Mucosa of rectum (tissue), 2 donors: ENCODE measurements around the gene AKIRIN2.

Experiments
- H3K27ac ChIP-seq, 2 donors: one replicate each; pipeline ENCODE4 v1.7.0; 2013; ENCODE audit warnings: inconsistent platforms in 2 of 2, low read depth in 2 of 2, low read length in 2 of 2
- H3K27me3 ChIP-seq, 2 donors: one replicate each; pipeline ENCODE4 v1.7.0; 2013; ENCODE audit warnings: low read length in 2 of 2; ENCODE audit not compliant: control insufficient read depth in 2 of 2, insufficient read depth in 2 of 2
- H3K36me3 ChIP-seq, 2 donors: one replicate each; pipeline ENCODE4 v1.7.0; 2013; ENCODE audit warnings: low read length in 2 of 2; ENCODE audit not compliant: control insufficient read depth in 2 of 2, insufficient read depth in 2 of 2
- H3K4me1 ChIP-seq, 2 donors: one replicate each; pipeline ENCODE4 v1.7.0; 2013; ENCODE audit warnings: low read length in 2 of 2, mild to moderate bottlenecking in 1 of 2; ENCODE audit not compliant: control insufficient read depth in 2 of 2, insufficient read depth in 2 of 2
- H3K4me3 ChIP-seq, 2 donors: one replicate each; pipeline ENCODE4 v1.7.0; 2013; ENCODE audit warnings: low read length in 2 of 2
- H3K9ac ChIP-seq, 2 donors: one replicate each; pipeline ENCODE4 v1.7.0; 2013; ENCODE audit warnings: low read length in 2 of 2, low read depth in 1 of 2, mild to moderate bottlenecking in 1 of 2
- H3K9me3 ChIP-seq, 2 donors: one replicate each; pipeline ENCODE4 v1.7.0; 2013; ENCODE audit warnings: low read length in 2 of 2; ENCODE audit not compliant: control insufficient read depth in 2 of 2
- donor health status: healthy.
- donor health status: Normal muscosa, but diverticular disease.

AKIRIN2 gene

GRCh38 chr6:87636315-87636714 is 65.7 kb downstream of the AKIRIN2 start:
- Histone ChIP-seq H3K36me3 (peaks cover 3 to 11% of the 10 kb centered on the region in 2 donors), H3K27me3 (no peaks in the 10 kb centered on the region), H3K9ac (no peak overlapping the region), H3K27ac (no peak overlapping the region), H3K4me3 (no peak overlapping the region), H3K9me3 (no peaks in the 10 kb centered on the region), H3K4me1 (no peaks in the 10 kb centered on the region)

GRCh38 chr6:87633851-87634250 is 68.2 kb downstream of the AKIRIN2 start:
- no peaks in the 10 kb centered on the region for H3K27me3 ChIP-seq
- H3K4me1 ChIP-seq = peaks cover 0 to 2% of the 10 kb centered on the region in 2 donors
- H3K36me3 ChIP-seq = peaks cover 2 to 9% of the 10 kb centered on the region in 2 donors
- H3K9ac ChIP-seq = no peak overlapping the region
- H3K27ac ChIP-seq = no peak overlapping the region
- no peaks in the 10 kb centered on the region for H3K9me3 ChIP-seq
- no peak overlapping the region for H3K4me3 ChIP-seq

- H3K27me3 ChIP-seq = no peaks in the 10 kb centered on the region
- H3K9me3 ChIP-seq = no peaks in the 10 kb centered on the region
- H3K4me3 ChIP-seq = no peak overlapping the region
- no peak overlapping the region for H3K27ac ChIP-seq
- H3K36me3 ChIP-seq = peaks cover 2 to 4% of the 10 kb centered on the region in 2 donors
- H3K4me1 ChIP-seq = peaks cover 0 to 7% of the 10 kb centered on the region in 2 donors
- no peak overlapping the region for H3K9ac ChIP-seq
Measured at GRCh38 chr6:87630746-87631145, 71.3 kb downstream of the AKIRIN2 start.

- Histone ChIP-seq H3K36me3 (peaks cover 0 to 2% of the 10 kb centered on the region in 2 donors), H3K4me1 (peaks cover 0 to 7% of the 10 kb centered on the region in 2 donors), H3K27ac (peak overlapping the region in 1 of 2 donors; percentile 39), H3K9me3 (no peaks in the 10 kb centered on the region), H3K4me3 (no peak overlapping the region), H3K9ac (no peak overlapping the region), H3K27me3 (no peaks in the 10 kb centered on the region)
Measured at GRCh38 chr6:87628881-87629280, 73.2 kb downstream of the AKIRIN2 start.

- Histone ChIP-seq H3K4me1 (peaks cover 0 to 7% of the 10 kb centered on the region in 2 donors), H3K9me3 (no peaks in the 10 kb centered on the region), H3K36me3 (peaks cover 0 to 2% of the 10 kb centered on the region in 2 donors), H3K27me3 (no peaks in the 10 kb centered on the region), H3K27ac (peak overlapping the region in 1 of 2 donors; percentile 39), H3K4me3 (no peak overlapping the region), H3K9ac (no peak overlapping the region)
Measured at GRCh38 chr6:87628424-87628823, 73.6 kb downstream of the AKIRIN2 start.
